Measurements from ENCODE around the gene NKAIN1. TPM values are rescaled to one million over a fixed set of nuclear protein-coding genes. Genes with fewer than 3 reads are reported as not detected.
A peak's percentile ranks its signal among the peaks of the same experiment; 100 is the strongest.

The NKAIN1 gene
- total and polyA plus RNA-seq, 2 of the 13 experiments (the other 11 are each of a cell fraction or from before 2014, with no cell fraction given), result 0.29 to 0.40 TPM

DNA sequence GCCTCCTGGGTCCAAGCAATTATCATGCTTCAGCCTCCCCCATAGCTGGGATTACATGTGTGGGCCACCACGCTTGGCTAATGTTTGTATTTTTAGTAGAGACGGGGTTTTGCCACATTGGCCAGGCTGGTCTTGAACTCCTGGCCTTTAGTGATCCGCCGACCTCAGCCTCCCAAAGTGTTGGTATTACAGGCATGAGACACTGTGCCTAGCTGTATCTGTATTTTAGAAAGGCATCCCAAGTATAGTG lies 69.3 kb downstream of the NKAIN1 start:
- Histone ChIP-seq H3K36me3 (replicated peaks in 1 of 2; ENCODE audit: control insufficient read depth in 1 of 2, insufficient read depth in 2 of 2, low read length in 2 of 2) (no peaks in the 10 kb centered on the region), H3K9ac (ENCODE audit: insufficient read depth, low read depth, low read length) (no peak overlapping the region), H3K27ac (ENCODE audit: extremely low read length, insufficient read depth, low read length) (peak overlapping the region; percentile 15), H3K9me3 (ENCODE audit: low read length) (no peaks in the 10 kb centered on the region), H3K4me2 (ENCODE audit: low read depth, low read length) (peak overlapping the region; percentile 63), H2AFZ (ENCODE audit: low read length) (no peak overlapping the region), H4K20me1 (ENCODE audit: insufficient read depth, low read length) (no peaks in the 10 kb centered on the region), H3K4me3 (replicated peaks in 1 of 3; ENCODE audit: insufficient read depth in 1 of 3, low read depth in 2 of 3, low read length in 3 of 3) (no peak overlapping the region), H3K27me3 (ENCODE audit: control insufficient read depth in 1 of 2, insufficient read depth in 2 of 2, low read length in 2 of 2) (no peaks in the 10 kb centered on the region), H3K4me1 (ENCODE audit: insufficient read depth, low read length) (peaks cover 53% of the 10 kb centered on the region), H3K79me2 (ENCODE audit: insufficient read depth, low read length) (no peaks in the 10 kb centered on the region)
- in situ Hi-C loops (cut with HindIII; ENCODE audit: extremely low pct_ligation_motif_present, low pct_unique_long_range_greater_than_20kb), result no loop called here
- ChIA-PET POLR2A (interaction anchor here (1.0 to 1.5 kb wide), 4 partner anchors 11 to 126 kb away, joined by 9 to 11 read pairs (median 9); partner anchors contain the start of genes PUM1, SNRNP40 and ZCCHC17), CTCF (ENCODE audit: low intra/inter-chr PET ratio, low total read pairs) (interaction anchor here (1.5 kb wide), 1 partner anchor 11 kb away, joined by 5 read pairs; no protein-coding TSS in a partner anchor)
- TF ChIP-seq ISL2 (CRISPR knock-in tag; IDR thresholded peaks at IDR 0.05), result 0 out of 2 replicates have a peak, but pooled peaks have one; percentile 10
- 0 out of 2 replicates have a peak, but pooled peaks have one; percentile 27 for TF ChIP-seq ZNF232 (CRISPR knock-in tag; IDR thresholded peaks at IDR 0.05; ENCODE audit: borderline replicate concordance)
- no peak for TF ChIP-seq SKI (IDR thresholded peaks at IDR 0.05; ENCODE audit: partially characterized antibody)
- TF ChIP-seq ZNF335 (CRISPR knock-in tag; IDR thresholded peaks at IDR 0.05), result 0 out of 2 replicates have a peak, but pooled peaks have one; percentile 17
- no peak for TF ChIP-seq ZNF891 (CRISPR knock-in tag; IDR thresholded peaks at IDR 0.05)
- 0 out of 2 replicates have a peak, but pooled peaks have one; percentile 1 for TF ChIP-seq ZNF878 (CRISPR knock-in tag; IDR thresholded peaks at IDR 0.05)
- TF ChIP-seq CHD4 (IDR thresholded peaks at IDR 0.05; ENCODE audit: borderline replicate concordance, low read length), result peak; percentile 62; the same call in 1 of the 2 replicates
- TF ChIP-seq, protein P1, sequence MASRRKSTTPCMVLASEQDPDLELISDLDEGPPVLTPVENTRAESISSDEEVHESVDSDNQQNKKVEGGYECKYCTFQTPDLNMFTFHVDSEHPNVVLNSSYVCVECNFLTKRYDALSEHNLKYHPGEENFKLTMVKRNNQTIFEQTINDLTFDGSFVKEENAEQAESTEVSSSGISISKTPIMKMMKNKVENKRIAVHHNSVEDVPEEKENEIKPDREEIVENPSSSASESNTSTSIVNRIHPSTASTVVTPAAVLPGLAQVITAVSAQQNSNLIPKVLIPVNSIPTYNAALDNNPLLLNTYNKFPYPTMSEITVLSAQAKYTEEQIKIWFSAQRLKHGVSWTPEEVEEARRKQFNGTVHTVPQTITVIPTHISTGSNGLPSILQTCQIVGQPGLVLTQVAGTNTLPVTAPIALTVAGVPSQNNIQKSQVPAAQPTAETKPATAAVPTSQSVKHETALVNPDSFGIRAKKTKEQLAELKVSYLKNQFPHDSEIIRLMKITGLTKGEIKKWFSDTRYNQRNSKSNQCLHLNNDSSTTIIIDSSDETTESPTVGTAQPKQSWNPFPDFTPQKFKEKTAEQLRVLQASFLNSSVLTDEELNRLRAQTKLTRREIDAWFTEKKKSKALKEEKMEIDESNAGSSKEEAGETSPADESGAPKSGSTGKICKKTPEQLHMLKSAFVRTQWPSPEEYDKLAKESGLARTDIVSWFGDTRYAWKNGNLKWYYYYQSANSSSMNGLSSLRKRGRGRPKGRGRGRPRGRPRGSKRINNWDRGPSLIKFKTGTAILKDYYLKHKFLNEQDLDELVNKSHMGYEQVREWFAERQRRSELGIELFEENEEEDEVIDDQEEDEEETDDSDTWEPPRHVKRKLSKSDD (CRISPR knock-in tag; IDR thresholded peaks at IDR 0.05; ENCODE audit: low read depth), result no peak
- intact Hi-C loops (cut with micrococcal nuclease; ENCODE audit: unreplicated experiment), result no loop called here
- FAIRE-seq (no peak), DNase-seq (ENCODE audit: low spot score) (no peak), ATAC-seq (no peak)
- WGBS (ENCODE audit: low lambda C conversion rate), result 38% methylated on average over 4 of the region's 4 CpGs
- no TSS peak for BruUV-seq (replicated peaks)

Data from HepG2 (cell line).